Activated CD4-positive, alpha-beta T cell treated with anti-CD3 and anti-CD28 coated beads, Interleukin-2, amount 10 ng/mL, durations not matched to agents 7 days and 5 days (primary cell): ENCODE measurements around the gene CDK15. TPM values are rescaled to one million over a fixed set of nuclear protein-coding genes. Genes with fewer than 3 reads are reported as not detected.

Source experiments
- total RNA-seq, 2 experiments: library from RNA; stranded (reverse); gene quantifications; one replicate each; pipeline ENCODE4 v1.2.3, GENCODE V29; 2021

The CDK15 gene
- total RNA-seq, 2 experiments from 2014 or later: not detected

Other genes with a start within 250 kb of the CDK15 start
- 10 to 100 TPM; 20.0 to 22.5 TPM for gene TMEM237, start 163.0 kb upstream of the CDK15 start, total RNA-seq
- gene MPP4, start 107.9 kb upstream of the CDK15 start, total RNA-seq: not detected
- gene ALS2, start 25.6 kb upstream of the CDK15 start, total RNA-seq: 10 to 100 TPM; 10.7 to 11.7 TPM
- under 1 TPM; 0.10 to 0.12 TPM for gene FZD7, start 227.3 kb downstream of the CDK15 start, total RNA-seq